Urothelium cell line (cell line): ENCODE measurements around the gene SNX27.
"Not testable (repeated sequence)": the region's sequence is repeated elsewhere in the genome, so short reads cannot be mapped to it uniquely, and the experiment has no call there.

ENCODE experiments used
- DNase-seq: peaks from one replicate; pipeline ENCODE4 v3.0.0; 2011; ENCODE audit warnings: low spot score, mixed read lengths
- FAIRE-seq: peaks from 2 replicates; lab custom pipeline; 2011; peaks lifted over from hg19 to GRCh38; lab: Jason Lieb, UNC

SNX27 gene

DNA sequence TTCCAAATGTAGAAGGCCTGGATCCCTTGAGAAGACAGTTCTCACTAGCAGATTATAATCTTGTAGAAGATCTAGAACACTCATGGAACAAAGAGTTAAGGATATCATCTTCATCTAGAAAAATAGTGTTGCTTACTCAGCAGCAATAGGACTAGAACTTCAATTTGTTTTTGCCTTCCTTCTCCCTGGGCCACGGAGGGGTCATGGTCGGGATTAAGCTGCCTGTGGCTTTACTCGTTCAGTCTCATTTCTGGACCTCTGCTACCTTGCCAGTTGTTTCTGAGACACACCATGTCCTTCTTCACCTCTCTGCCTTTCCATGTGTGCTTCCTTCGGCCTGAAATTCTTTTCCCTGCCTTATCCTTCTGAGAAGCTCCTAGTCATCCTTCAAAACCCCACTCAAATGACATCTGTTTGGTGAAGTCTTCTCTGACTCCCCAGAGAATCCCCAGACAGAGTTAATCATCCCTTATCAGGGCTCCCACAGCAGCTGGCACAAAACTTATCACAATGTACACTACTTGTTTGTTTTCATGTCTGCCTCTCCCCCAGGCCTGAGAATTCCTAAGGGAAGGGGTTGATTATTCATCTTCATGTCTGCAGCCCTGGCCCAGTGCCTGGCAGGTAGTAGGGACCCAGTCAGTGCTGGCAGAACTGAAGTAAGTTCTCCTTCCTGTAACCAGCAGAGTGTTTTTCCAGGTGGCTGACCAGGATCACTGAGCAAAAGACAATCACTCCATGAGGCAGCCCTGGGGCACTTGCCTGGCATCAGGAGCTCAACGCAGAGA, 15.5 kb upstream of the SNX27 start:
- FAIRE-seq (no peak), DNase-seq (peak; percentile 40)

DNA sequence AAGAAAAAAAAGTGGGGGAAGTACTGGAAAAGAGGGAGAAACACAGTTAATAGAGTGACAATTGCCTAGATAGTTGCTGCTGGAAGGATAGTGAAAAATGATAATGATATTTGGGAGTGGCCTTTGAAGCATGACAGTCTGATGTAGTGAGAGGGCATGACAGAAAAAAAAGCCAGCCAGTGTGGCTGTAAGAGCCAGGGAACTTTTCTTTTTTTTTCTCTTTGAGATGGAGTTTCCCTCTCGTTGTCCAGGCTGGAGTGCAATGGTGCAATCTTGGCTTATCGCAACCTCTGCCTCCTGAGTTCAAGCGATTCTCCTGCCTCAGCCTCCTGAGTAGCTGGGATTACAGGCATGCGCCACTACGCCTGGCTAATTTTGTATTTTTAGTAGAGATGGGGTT, 9.3 kb upstream of the SNX27 start:
- FAIRE-seq, DNase-seq: not testable (repeated sequence)

DNA sequence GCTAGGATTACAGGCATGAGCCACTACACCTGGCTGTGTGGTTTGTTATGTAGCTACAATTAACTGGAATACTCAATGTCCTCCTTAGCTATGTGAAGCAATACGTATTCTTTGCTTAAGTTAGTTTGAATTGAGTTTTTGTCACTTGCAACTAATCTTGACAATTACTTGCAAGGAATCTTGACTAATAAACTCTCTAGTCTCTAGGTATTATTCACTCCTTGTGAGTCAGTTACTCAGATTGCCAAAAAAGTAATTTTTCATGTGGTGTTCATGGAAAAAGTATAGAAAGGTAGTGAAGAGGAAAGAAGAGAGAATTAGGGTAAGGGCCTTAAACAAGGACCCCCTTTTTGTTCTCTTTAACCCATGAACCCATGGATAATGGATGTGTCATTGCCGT, 7.6 kb upstream of the SNX27 start:
- DNase-seq (no peak), FAIRE-seq (no peak)

DNA sequence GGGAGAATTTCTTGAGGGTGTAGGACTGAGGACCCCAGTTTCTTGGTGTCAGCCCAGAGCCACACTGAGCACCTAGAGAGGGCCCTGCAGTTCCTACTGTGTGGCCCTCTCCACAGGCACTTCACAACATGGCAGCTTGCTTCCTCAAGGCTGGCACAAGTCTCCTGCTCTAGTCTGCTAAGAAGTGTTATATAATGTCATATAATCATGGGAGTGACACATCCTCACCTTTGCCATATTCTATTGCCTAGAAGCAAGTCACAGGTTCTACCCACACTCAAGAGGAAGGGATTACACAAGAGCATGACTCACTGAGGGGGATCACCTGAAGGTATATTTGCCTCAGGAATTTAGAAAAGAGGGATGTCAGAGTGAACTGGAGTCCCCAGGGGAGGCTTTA, 5.5 kb upstream of the SNX27 start:
- DNase-seq, result peak; percentile 26
- FAIRE-seq, result no peak

DNA sequence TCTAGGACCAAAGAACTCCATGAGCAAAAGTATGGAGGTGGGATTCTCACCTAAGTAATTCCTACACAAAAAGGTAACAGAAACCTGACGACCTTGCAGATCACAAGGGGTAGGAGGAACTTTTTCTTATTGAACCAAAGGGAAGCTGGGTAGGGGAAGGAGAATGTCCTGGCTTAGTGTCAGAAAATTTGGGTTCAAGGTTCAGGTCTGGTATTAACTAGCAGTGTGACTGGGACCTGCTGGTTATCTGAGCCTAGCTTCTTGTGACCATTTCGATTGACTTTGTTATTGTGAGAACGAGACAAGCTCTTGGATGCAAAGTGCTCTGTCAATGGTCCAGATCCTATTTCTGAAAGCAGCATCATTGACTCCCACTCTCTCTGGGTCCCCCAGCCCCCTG, 5.0 kb upstream of the SNX27 start:
- no peak for FAIRE-seq
- DNase-seq, result no peak

DNA sequence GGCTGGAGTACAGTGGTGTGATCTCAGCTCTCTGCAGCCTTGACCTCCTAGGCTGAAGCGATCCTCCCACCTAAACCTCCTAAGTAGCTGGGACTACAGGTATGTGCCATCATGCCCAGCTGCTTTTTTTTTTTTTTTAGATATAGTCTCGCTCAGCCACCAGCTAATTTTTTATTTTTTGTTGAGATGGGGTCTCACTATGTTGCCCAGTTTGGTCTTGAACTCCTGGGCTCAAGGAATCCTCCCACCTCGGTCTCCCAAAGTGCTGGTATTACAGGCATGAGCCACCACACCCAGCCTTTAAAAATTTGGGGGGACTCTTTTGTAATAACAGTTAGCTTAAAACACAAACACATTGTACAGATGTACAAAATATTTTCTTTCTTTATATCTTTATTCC, 1.7 kb upstream of the SNX27 start:
- DNase-seq (no peak), FAIRE-seq (no peak)

DNA sequence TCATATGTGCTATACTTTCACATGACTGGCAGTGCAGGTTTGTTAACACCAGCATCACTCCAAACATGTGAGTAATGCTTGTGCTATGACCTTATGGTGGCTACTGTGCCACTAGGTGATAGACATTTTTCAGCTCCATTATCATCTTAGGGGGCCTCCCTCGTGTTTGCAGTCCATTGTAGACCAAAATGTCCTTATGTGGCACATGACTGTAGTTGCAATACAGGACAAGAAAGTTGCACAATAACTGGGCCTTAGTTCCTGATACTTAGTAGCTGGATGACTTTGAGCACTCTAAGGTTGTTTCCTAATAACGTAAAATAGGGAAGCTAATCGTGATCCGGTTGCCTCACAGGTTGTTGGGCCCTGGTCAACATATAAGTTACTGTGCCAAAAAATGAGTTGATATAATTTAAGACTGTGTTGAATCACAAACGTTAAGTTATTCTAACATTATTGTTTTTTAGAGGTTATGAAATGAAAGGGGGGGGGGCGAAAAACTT, 511 bp upstream of the SNX27 start:
- no peak for FAIRE-seq
- no peak for DNase-seq

DNA sequence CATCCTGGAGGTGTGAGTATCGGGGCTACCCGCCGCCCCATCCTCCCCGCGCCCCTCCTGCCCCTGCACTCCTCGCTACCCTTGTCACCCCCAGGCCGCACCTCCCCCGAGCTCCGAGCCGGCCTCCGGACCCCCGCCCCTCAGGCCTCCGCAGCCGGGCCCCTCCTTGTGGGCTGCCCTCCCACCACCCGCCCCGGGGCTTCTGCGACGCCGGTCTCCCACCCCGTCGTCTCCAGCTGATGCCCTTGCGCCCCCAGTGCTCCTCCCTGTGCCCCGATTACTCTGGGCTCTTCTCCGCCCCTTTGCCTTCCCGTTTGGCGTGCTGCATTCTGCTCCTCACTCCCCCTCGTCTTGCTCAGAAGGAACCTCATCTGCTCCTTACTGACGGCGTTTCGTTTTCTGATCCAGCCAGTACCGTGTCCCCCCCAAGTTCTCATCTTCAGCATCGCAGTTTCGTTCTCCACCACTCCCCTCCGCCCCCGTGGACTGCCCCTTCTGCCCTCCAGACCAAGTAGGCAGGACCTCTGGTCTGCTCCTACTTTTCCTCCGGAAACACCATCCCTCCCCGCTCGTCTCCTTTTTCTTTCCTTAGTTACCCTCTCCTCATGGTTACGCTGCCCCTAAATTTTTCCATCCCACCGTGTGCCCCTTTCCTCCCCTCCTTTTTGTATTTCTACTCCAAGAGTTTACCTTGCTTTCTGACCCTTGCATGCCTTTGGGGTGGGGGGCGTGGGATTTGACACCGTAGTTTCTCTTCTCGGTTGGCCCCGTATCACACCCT, 841 bp downstream of the SNX27 start:
- FAIRE-seq, result no peak
- DNase-seq, result peak; percentile 41

DNA sequence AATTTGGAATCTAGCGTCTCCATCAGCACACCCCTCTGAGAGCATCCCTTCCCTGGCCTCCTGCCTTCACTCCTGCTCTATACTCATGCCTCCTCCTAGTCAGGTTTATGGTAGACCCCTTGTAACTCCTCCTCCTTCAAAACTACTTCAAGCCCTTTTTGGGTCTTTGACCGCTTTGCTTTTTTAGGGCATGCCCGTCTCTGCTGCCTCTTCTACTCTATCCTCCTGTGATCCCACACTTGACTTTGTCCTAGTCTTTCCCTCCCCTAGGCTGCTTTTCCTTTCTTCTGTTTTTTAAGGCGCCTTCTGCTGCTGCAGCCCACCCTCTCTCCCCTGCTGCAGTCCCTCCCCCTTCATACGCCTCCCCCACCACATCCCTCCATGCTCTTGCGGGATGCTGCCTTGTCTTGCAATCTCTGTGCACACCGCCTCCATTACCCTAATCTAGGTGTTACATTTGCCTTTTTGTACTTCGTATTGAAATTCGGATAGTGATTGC, 1.5 kb downstream of the SNX27 start:
- FAIRE-seq (no peak), DNase-seq (no peak)

DNA sequence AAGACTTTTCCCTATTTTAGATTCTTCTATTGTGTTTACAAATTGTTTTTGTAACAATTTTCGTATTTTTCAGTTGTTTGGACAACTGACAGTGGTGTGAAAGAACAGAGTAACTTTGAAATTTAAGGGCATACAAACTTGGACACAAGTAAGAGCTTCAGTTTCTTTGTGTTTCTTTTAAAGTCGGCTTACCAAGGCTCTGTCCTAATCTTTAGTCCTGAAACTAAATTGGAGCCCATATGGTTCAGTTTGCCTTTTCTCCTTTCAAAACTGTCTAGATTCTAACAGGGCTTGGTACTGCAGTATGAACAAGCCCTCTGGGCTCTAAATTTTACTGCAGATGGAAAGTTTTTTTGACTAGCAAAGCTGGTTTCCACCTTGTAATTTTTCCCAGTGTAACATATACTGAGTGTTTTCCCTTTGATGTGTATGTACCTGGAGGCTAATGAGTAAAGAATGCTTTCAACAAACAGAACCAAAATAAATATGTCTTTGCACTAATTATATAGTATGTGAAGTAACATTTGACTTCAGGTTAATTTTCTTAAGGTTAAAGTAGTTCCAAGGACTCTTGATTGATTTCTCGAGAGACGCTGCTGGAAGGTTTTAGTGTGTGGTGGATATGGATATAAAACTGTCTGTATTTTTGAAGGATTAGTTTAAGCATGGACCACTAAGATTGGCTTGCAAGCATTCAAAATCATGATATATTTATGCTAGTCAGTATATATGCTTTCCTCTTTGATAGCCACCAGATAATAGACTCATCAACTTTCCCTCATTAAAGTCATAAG, 4.1 kb downstream of the SNX27 start:
- DNase-seq (no peak), FAIRE-seq (no peak)

DNA sequence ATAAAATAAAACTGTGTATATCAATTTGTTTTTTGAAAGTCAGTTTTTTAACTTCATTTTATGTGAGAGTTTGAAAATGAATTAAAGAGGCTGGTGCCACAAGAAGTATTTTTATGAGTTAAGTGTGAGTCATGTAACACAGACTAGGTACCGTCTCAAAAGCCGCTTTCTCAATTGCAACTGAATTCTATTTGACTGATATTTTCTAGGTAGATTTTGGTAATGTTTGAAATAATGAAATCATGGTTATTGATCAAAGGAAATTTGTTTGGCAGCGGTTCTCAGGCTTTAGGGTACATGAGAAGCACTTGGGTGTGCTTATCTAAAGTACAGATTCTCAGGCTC, 4.6 kb downstream of the SNX27 start:
- DNase-seq (no peak), FAIRE-seq (no peak)

DNA sequence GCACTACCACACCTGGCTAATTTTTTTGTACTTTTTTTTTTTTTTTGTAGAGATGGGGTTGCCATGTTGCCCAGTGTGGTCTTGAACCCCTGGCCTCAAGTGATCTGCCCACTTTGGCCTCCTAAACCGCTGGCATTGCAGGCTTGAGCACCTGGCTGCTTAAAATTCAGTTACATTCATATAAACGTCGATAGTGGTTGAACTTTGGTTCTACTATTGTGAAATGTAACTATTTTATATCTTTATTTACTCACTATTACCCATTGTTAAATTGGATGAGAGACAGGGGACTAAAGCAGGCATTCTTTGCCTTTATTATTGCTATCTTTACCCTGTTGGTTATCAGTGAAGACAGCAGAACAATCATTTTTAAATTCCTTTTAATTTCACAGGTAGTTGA, 6.2 kb downstream of the SNX27 start:
- DNase-seq, result no peak
- FAIRE-seq, result no peak

DNA sequence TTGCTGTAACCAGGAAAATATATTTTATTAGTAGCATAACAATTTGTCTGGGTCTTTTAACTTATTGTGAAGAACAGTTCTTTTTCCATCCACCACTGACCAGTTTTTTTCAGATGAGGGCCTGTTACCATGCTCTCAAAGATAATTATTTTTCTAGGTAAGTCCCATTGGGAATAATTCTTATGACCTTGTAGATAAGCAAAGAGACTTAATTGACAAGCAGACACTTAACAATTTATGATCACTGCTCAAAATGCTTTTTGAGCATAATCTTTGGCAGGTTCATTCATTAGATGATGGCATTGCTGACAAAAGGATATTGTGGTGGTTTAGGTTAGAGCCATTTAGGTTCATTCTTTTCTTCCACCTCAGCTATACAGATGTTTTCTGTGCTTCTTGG, 6.6 kb downstream of the SNX27 start:
- DNase-seq (no peak), FAIRE-seq (no peak)

DNA sequence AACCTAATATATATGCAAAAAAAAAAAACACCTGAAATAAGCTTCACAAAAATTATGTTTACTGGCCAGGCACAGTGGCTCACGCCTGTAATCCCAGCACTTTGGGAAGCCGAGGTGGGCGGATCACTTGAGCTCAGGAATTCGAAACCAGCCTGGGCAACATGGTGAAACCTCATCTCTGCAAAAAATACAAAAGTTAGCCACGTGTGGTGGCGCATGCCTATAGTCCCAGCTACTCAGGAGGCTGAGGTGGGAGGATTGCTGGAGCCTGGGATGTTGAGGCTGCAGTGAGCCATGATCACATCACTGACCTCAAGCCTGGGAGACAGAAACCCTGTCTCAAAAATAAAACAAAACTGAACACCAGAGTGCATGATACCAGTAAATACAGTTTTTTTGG, 7.1 kb downstream of the SNX27 start:
- FAIRE-seq, result not testable (repeated sequence)

DNA sequence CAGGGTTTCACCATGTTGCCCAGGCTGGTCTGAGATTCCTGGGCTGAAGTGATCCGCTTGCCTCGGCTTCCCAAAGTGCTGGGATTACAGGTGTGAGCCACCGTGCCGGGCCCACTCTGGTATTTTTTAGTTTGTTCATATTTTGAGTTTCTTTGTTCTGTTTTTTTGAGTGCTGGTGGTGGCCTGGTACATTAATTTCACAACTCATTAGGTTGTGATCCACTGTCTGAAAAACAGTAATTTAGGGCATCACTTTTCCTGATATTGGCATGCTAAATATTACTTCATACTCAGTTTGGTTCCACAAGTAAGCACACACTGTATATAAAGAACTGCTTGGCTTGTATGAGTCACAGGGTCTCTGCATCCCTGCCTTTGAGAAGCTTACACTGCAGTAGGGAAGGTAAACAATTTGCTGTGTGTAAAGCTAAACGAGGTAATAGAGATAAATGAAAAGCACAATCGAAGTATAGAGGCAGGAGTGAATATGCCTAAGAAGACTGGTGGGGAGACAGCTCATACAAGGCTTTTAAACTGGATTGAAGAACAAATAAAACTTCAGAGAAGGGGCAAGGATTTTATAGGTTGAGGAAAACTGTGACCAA, 7.7 kb downstream of the SNX27 start:
- DNase-seq (no peak), FAIRE-seq (no peak)

More for the DNA sequence above, 7.1 kb downstream of the SNX27 start:
- DNase-seq, result not testable (repeated sequence)

DNA sequence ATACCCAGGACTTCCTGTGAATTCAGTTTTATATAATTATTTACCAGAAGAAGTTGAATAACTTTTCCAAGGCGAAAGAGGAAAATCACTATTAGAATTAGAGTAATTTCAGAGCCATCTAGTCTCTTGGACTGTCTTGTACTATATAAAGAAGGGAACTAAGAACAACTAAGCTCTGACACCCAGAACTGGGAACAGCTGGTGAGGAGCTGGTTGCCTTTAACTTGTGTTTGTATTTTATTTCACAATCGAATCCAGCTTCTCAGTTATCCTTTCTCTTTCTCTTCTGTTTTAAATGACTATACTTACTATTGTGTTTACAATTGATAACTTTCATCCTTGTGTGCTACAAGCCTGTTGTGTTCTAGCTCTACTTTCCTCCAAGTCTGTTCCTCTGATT, 8.4 kb downstream of the SNX27 start:
- no peak for DNase-seq
- FAIRE-seq, result no peak

DNA sequence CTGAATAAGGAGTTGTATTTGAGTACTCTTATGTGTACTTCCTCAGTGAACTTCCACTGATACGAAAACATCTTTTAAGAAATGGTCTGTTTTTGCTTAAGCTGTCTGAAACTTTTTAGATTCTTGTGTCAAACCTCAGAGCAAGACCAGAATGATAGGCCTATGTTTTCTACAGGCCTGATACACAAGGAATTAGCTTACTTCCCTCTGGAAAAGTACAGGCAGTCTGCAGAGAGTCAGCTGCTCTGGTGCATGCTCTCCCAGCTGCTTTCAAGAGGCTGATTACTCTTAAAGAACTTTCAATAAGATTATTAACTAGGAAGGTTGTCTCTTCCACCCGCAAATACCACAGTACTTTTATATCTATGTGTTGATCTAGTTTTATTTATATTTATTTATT, 9.5 kb downstream of the SNX27 start:
- DNase-seq (no peak), FAIRE-seq (no peak)

DNA sequence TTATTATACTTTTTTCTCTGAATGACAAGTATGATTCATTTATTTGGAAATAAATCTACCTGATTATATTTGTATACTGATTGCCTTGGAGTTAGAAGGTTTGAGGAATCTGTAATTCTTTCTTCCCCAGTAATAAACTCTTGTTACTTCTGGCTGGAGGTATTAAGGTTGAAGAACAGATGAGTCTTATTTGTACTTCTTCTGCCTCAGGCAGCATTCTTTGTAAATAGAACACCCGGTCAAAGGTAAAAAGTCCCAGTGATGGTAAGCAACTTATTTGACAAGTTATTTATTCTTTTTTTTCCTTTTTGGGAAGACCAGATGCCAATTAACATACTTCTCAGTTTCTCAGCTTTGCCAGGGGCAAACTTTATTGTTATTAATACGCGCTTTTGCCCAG, 12.9 kb downstream of the SNX27 start:
- DNase-seq, result no peak

DNA sequence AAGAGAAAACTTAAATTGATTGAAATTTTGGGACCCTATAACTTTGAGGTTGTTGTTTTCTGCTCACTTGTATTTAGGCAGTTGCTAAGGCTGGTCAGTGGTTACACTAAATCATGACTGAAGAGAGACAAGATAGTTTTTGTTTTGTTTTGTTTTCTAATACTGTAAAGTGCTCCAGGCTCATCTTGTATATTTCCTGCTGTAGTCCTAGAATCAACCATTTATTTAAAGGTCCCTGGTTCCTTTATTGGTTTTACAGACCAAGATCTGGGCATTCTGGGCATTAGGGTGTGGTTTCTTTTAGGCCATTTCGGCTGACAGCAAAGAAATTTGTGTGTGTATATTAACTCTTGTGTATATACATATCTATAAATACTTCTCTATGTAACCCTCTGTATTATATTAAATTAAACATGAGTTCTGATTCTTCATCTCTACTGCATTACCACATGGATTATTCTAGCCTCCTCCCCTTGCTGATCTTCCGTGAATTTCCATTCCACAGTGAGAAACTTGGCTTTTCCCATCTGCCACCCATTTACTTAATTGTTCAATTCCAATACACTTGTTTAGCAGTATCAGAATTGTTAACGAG, 15.0 kb downstream of the SNX27 start:
- DNase-seq (no peak), FAIRE-seq (no peak)

More for the DNA sequence above, 12.9 kb downstream of the SNX27 start:
- no peak for FAIRE-seq

DNA sequence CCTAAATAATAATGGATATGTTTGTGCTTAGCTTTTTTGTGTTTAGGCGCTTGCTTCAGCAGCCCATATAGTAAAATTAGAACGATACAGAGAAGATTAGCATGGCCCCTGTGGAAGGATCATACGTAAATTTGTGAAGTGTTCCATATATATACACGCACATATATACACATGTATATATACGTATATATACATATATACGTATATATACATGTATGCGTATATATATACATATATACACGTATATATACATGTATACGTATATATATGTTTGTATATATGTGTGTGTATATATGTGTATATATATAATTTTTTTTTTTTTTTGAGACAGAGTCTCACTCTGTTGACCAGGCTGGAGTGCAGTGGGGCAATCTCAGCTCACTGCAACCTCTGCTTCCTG, 17.4 kb downstream of the SNX27 start:
- FAIRE-seq (no peak), DNase-seq (no peak)
